HCT116 (cell line): ENCODE measurements around the gene VASH1. TPM values are rescaled to one million over a fixed set of nuclear protein-coding genes. Genes with fewer than 3 reads are reported as not detected.

Source experiments
- ATAC-seq: fragments of 200-7000 bp; cut with Tn5 transposase; 2 replicates; pipeline ENCODE4 v1.9.1; 2020; ENCODE audit warnings: mild to moderate bottlenecking, moderate library complexity
- BruUV-seq: library from RNA; stranded (reverse); fragments of 400-500 nt; replicated peaks from 2 replicates; lab custom pipeline; 2021; lab: Mats Ljungman, UMichigan
- CTCF ChIA-PET: fragments of 300-600 bp; sonication (Branson Sonifier 250); formaldehyde crosslinking; loops from one replicate; lab custom pipeline; 2021; ENCODE audit warnings: antibody characterized with exemption; lab: Charles Lee
- POLR2A ChIA-PET: fragments of 300-600, 350-600 bp; sonication (Branson Sonifier 250); formaldehyde crosslinking; loops from one replicate; lab custom pipeline; 2021; ENCODE audit warnings: antibody characterized with exemption; lab: Charles Lee
- RAD21 ChIA-PET, 2 experiments: fragments of 300-600 bp; sonication (Branson Sonifier 250); formaldehyde crosslinking; loops; one replicate each; lab custom pipeline; 2023; ENCODE audit warnings: low total read pairs in 2 of 2; ENCODE audit not compliant: uncharacterized antibody in 2 of 2, unreplicated experiment in 2 of 2, low non-redundant PET in 1 of 2; lab: Charles Lee
- DNase-seq: peaks from one replicate; pipeline ENCODE4 v3.0.0-alpha.2; 2010; ENCODE audit warnings: low read depth, low spot score
- H2AFZ ChIP-seq: fragments of 200-600 bp; shearing (Covaris generic), sonication (generic); 2 replicates; pipeline ENCODE4 v1.6.1; 2017; ENCODE audit warnings: low read depth, mixed run types, mixed read lengths, antibody characterized with exemption, low read length; ENCODE audit not compliant: poor library complexity, severe bottlenecking
- H3K27ac ChIP-seq: 2 replicates; pipeline ENCODE4 v1.5.1; 2012; ENCODE audit warnings: low read depth, low read length
- H3K27me3 ChIP-seq: fragments of 200-600 bp; sonication (generic); 2 replicates; pipeline ENCODE4 v1.6.1; 2016; ENCODE audit warnings: mixed run types, low read length, mixed read lengths; ENCODE audit not compliant: insufficient read depth
- H3K36me3 ChIP-seq, 2 experiments: fragments of 200-500 bp in 1 of 2; fragments of 200-600 bp in 1 of 2; sonication (Bioruptor generic) in 1 of 2; sonication (generic) in 1 of 2; 2 replicates each; pipeline versions ENCODE4 v1.5.1 to v1.6.1; 2014 to 2016; ENCODE audit warnings: low read length in 2 of 2, inconsistent platforms in 1 of 2, mixed read lengths in 1 of 2, mixed run types in 1 of 2; ENCODE audit not compliant: insufficient read depth in 2 of 2, control insufficient read depth in 1 of 2
- H3K4me1 ChIP-seq, 2 experiments: fragments of 200-600 bp in 1 of 2; sonication (generic) in 1 of 2; 2 replicates each; pipeline versions ENCODE4 v1.5.1 to v1.6.1; 2012 to 2017; ENCODE audit warnings: low read length in 2 of 2, inconsistent platforms in 1 of 2, mild to moderate bottlenecking in 1 of 2, mixed read lengths in 1 of 2, mixed run types in 1 of 2, moderate library complexity in 1 of 2; ENCODE audit not compliant: insufficient read depth in 2 of 2, control insufficient read depth in 1 of 2
- H3K4me2 ChIP-seq: fragments of 200-600 bp; sonication (generic); 2 replicates; pipeline ENCODE4 v1.6.1; 2017; ENCODE audit warnings: mixed run types, low read length, mixed read lengths
- H3K4me3 ChIP-seq, 2 experiments: fragments of 200-600 bp in 1 of 2; sonication (generic) in 1 of 2; replicated peaks in 1 of 2; 2 replicates each; pipeline ENCODE4 v1.5.1; 2011 to 2016; ENCODE audit warnings: low read length in 2 of 2, control low read depth in 1 of 2, low read depth in 1 of 2, mild to moderate bottlenecking in 1 of 2, mixed read lengths in 1 of 2, mixed run types in 1 of 2
- H3K79me2 ChIP-seq: fragments of 200-600 bp; sonication (generic); 2 replicates; pipeline ENCODE4 v1.6.1; 2017; ENCODE audit warnings: mild to moderate bottlenecking, mixed run types, low read length, moderate library complexity, mixed read lengths; ENCODE audit not compliant: insufficient read depth
- H3K9ac ChIP-seq: fragments of 200-600 bp; sonication (generic); 2 replicates; pipeline ENCODE4 v1.6.1; 2016; ENCODE audit warnings: low read length, mixed read lengths
- H3K9me2 ChIP-seq: fragments of 200-600 bp; sonication (generic), shearing (Covaris generic); 2 replicates; pipeline ENCODE4 v1.6.1; 2017; ENCODE audit warnings: mixed run types, mild to moderate bottlenecking, moderate library complexity; ENCODE audit not compliant: insufficient read depth
- H3K9me3 ChIP-seq, 2 experiments: fragments of 200-500 bp in 1 of 2; fragments of 200-600 bp in 1 of 2; sonication (Bioruptor generic) in 1 of 2; sonication (generic) in 1 of 2; 2 replicates each; pipeline ENCODE4 v1.6.1; 2014 to 2017; ENCODE audit warnings: low read length in 2 of 2, mixed read lengths in 2 of 2, inconsistent platforms in 1 of 2, low read depth in 1 of 2, mild to moderate bottlenecking in 1 of 2, mixed run types in 1 of 2, moderate library complexity in 1 of 2; ENCODE audit not compliant: control insufficient read depth in 1 of 2, insufficient read depth in 1 of 2
- H4K20me1 ChIP-seq: fragments of 200-600 bp; sonication (generic), shearing (Covaris generic); 2 replicates; pipeline ENCODE4 v1.6.1; 2017; ENCODE audit warnings: mixed run types, mild to moderate bottlenecking, moderate library complexity; ENCODE audit not compliant: insufficient read depth
- CBX3 ChIP-seq: IDR thresholded peaks from 2 replicates; pipeline ENCODE4 v1.6.1; 2012; ENCODE audit warnings: low read depth
- CTCF ChIP-seq, 3 experiments: fragments of 200-600 bp in 1 of 3; sonication (generic) in 1 of 3; IDR thresholded peaks in 2 of 3; conservative IDR thresholded peaks in 1 of 3; 2 replicates each; pipeline ENCODE4 v1.5.1; 2012 to 2017; ENCODE audit warnings: low read depth in 2 of 3, low read length in 2 of 3, antibody characterized with exemption in 1 of 3, borderline replicate concordance in 1 of 3, control low read depth in 1 of 3, mild to moderate bottlenecking in 1 of 3, mixed read lengths in 1 of 3, mixed run types in 1 of 3, moderate library complexity in 1 of 3; ENCODE audit not compliant: insufficient read depth in 1 of 3
- FOSL1 ChIP-seq: IDR thresholded peaks from 2 replicates; pipeline ENCODE4 v1.6.1; 2012; ENCODE audit warnings: low read depth
- JUND ChIP-seq: IDR thresholded peaks from 2 replicates; pipeline ENCODE4 v1.6.1; 2012
- POLR2AphosphoS5 ChIP-seq: IDR thresholded peaks from 2 replicates; pipeline ENCODE4 v1.6.1; 2011; ENCODE audit warnings: mild to moderate bottlenecking, low read depth, low read length, moderate library complexity
- RAD21 ChIP-seq: IDR thresholded peaks from 2 replicates; pipeline ENCODE4 v1.6.1; 2012; ENCODE audit warnings: low read depth, mild to moderate bottlenecking
- REST ChIP-seq: IDR thresholded peaks from 2 replicates; pipeline ENCODE4 v1.6.1; 2012; ENCODE audit warnings: low read depth
- SP1 ChIP-seq: IDR thresholded peaks from 2 replicates; pipeline ENCODE4 v1.6.1; 2012; ENCODE audit warnings: low read depth
- SRF ChIP-seq: IDR thresholded peaks from 2 replicates; pipeline ENCODE4 v1.6.1; 2012; ENCODE audit warnings: low read depth
- TCF7L2 ChIP-seq: IDR thresholded peaks from 2 replicates; pipeline ENCODE4 v1.7.0; 2011; ENCODE audit warnings: borderline replicate concordance, inconsistent platforms; ENCODE audit not compliant: insufficient read depth, insufficient read length; ENCODE audit errors: extremely low read depth
- YY1 ChIP-seq: IDR thresholded peaks from 2 replicates; pipeline ENCODE4 v1.6.1; 2011; ENCODE audit warnings: low read length, low read depth, moderate library complexity, mild to moderate bottlenecking; ENCODE audit not compliant: insufficient replicate concordance; ENCODE audit errors: extremely low read depth
- ZFX ChIP-seq: fragments of 450-650 bp; IDR thresholded peaks from 2 replicates; pipeline ENCODE4 v1.6.1; 2017
- ZNF274 ChIP-seq: fragments of 200-500 bp; sonication (Bioruptor generic); IDR thresholded peaks from 2 replicates; pipeline ENCODE4 v1.6.1; 2014; ENCODE audit warnings: mild to moderate bottlenecking, low read depth, low read length, inconsistent platforms
- intact Hi-C: fragments of 100-400 bp; cut with micrococcal nuclease; formaldehyde crosslinking; loops from 2 replicates; pipeline ENCODE4 v1.10.0; 2022
- total RNA-seq: library from RNA; stranded (reverse); gene quantifications from one replicate; pipeline ENCODE4 v1.2.1, GENCODE V29; 2021; ENCODE audit not compliant: unreplicated experiment

Gene VASH1
- total RNA-seq, 1 experiment from 2014 or later = 13.3 TPM

GRCh38 chr14:76793956-76794355 is 32.7 kb downstream of the VASH1 start:
- ChIA-PET CTCF (no interaction called here), RAD21 (no interaction called here), POLR2A (no interaction called here)
- no peak for DNase-seq
- H3K27ac ChIP-seq = no peak overlapping the region
- H2AFZ ChIP-seq = no peak overlapping the region
- TF ChIP-seq POLR2AphosphoS5 (no peak), JUND (no peak), TCF7L2 (no peak), FOSL1 (no peak), YY1 (no peak), ZNF274 (no peak), RAD21 (no peak), SP1 (no peak), CTCF (IDR thresholded peaks at IDR 0.05 in 2 of 3, conservative IDR thresholded peaks at IDR 0.05 in 1 of 3; ENCODE audit: borderline replicate concordance in 1 of 3, insufficient read depth in 1 of 3, low read depth in 2 of 3, low read length in 2 of 3) (no peak), REST (no peak), ZFX (no peak), SRF (no peak), CBX3 (no peak)
- H3K9me2 ChIP-seq = no peaks in the 10 kb centered on the region
- H3K27me3 ChIP-seq = no peaks in the 10 kb centered on the region
- H3K4me3 ChIP-seq = no peak overlapping the region
- no TSS peak for BruUV-seq
- no peaks in the 10 kb centered on the region for H3K9me3 ChIP-seq
- H3K36me3 ChIP-seq = peaks cover 10 to 18% of the 10 kb centered on the region in 2 experiments; a peak in 3 of 4 replicates
- no peaks in the 10 kb centered on the region for H3K79me2 ChIP-seq
- no peak overlapping the region for H3K9ac ChIP-seq
- ATAC-seq = no peak
- no peaks in the 10 kb centered on the region for H4K20me1 ChIP-seq
- H3K4me2 ChIP-seq = no peak overlapping the region
- peaks cover 0 to 5% of the 10 kb centered on the region in 2 experiments; a peak in 2 of 4 replicates for H3K4me1 ChIP-seq
- intact Hi-C loops = no loop called here
